GM21515 (cell line): Measurements from ENCODE around the gene UNKL.
"Not testable (repeated sequence)": the region's sequence is repeated elsewhere in the genome, so short reads cannot be mapped to it uniquely, and the experiment has no call there.

Experiments
- ATAC-seq: cut with Tn5 transposase; IDR thresholded peaks from one replicate; pipeline ENCODE4 v1.9.1; 2021; ENCODE audit not compliant: unreplicated experiment

The UNKL gene

GRCh38 chr16:1328136-1328535 is 86.4 kb downstream of the UNKL start:
- not testable (repeated sequence) for ATAC-seq

GRCh38 chr16:1327619-1327947 is 86.9 kb downstream of the UNKL start:
- ATAC-seq = no peak

GRCh38 chr16:1326946-1327618 is 87.4 kb downstream of the UNKL start:
- no peak for ATAC-seq

GRCh38 chr16:1326391-1326790 is 88.1 kb downstream of the UNKL start:
- ATAC-seq = no peak

- ATAC-seq = no peak
These were observed 88.7 kb downstream of the UNKL start for GRCh38 chr16:1325673-1326371.

GRCh38 chr16:1325261-1325660 is 89.2 kb downstream of the UNKL start:
- ATAC-seq = no peak

- ATAC-seq = no peak
These were observed 90.1 kb downstream of the UNKL start for GRCh38 chr16:1324286-1324826.

GRCh38 chr16:1323296-1324239 is 90.9 kb downstream of the UNKL start:
- no peak for ATAC-seq

- no peak for ATAC-seq
These were observed 92.1 kb downstream of the UNKL start for GRCh38 chr16:1322407-1322806.

- no peak for ATAC-seq
These were observed 93.8 kb downstream of the UNKL start for GRCh38 chr16:1320658-1321240.

- ATAC-seq = no peak
These were observed 94.4 kb downstream of the UNKL start for GRCh38 chr16:1320097-1320496.

GRCh38 chr16:1319041-1319440 is 95.5 kb downstream of the UNKL start:
- ATAC-seq = no peak

- ATAC-seq = no peak
These were observed 96.3 kb downstream of the UNKL start for GRCh38 chr16:1318268-1318545.

- no peak for ATAC-seq
These were observed 96.8 kb downstream of the UNKL start for GRCh38 chr16:1317479-1318267.

- no peak for ATAC-seq
These were observed 98.5 kb downstream of the UNKL start for GRCh38 chr16:1316033-1316405.

- ATAC-seq = no peak
These were observed 99.1 kb downstream of the UNKL start for GRCh38 chr16:1315081-1316032.

GRCh38 chr16:1314399-1315068 is 100.0 kb downstream of the UNKL start:
- ATAC-seq = no peak

- ATAC-seq = no peak
These were observed 100.7 kb downstream of the UNKL start for GRCh38 chr16:1313721-1314369.
